ENCODE measurements around the gene C1QB. TPM values are rescaled to one million over a fixed set of nuclear protein-coding genes. Genes with fewer than 3 reads are reported as not detected.

C1QB gene
- polyA plus RNA-seq, 1 donor (not counting 4 experiments of a cell fraction or from before 2014, with no cell fraction given), result not detected

GRCh38 chr1:22615886-22616285 is 37.1 kb upstream of the C1QB start:
- H3K79me2 ChIP-seq (ENCODE audit: control insufficient read depth, insufficient read depth, low read length), result no peaks in the 10 kb centered on the region
- FAIRE-seq, result no peak
- dilution Hi-C loops (cut with MboI; ENCODE audit: extremely low pct_ligation_motif_present, low sequenced_read_pairs), result no loop called here

DNA sequence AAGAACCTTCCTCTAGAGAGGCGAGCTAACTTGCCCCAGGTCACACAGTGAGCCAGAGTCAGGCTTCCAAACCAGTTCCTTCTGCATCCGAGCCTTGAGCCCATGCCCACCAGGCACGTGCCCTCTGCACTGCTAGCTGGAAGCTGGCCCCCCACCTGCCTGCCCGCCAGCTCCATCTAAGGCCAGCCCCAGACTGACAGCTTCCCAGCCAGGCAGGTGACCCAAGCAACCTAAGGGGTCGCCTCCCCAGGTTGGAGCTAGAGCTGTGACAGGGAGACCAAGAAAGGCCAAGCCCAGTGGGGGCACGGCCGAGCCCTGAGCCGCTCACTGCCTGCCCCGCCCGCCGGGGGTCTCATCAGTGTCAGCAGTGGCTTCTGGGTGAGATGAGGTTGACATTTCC is 36.5 kb upstream of the C1QB start:
- TF ChIP-seq EZH2 (IDR thresholded peaks at IDR 0.05; ENCODE audit: low read length), result no peak
- no peak for TF ChIP-seq CTCF (optimal IDR thresholded peaks at IDR 0.05 in 1 of 3, IDR thresholded peaks at IDR 0.05 in 1 of 3, conservative IDR thresholded peaks at IDR 0.05 in 1 of 3; ENCODE audit: extremely low read depth in 1 of 3, insufficient read depth in 2 of 3, low read length in 3 of 3)
- Histone ChIP-seq H4K20me1 (ENCODE audit: control insufficient read depth, extremely low read depth, insufficient read depth, low read length) (no peaks in the 10 kb centered on the region), H3K9me1 (ENCODE audit: control insufficient read depth, extremely low read depth, insufficient read depth, low read length) (no peaks in the 10 kb centered on the region), H3K4me2 (ENCODE audit: control insufficient read depth, extremely low read depth, insufficient read depth, low read depth, low read length) (no peak overlapping the region), H3K4me1 (ENCODE audit: control insufficient read depth, extremely low read depth, insufficient read depth, low read length) (no peaks in the 10 kb centered on the region), H3K4me3 (ENCODE audit: control insufficient read depth in 2 of 3, extremely low read depth in 1 of 3, insufficient read depth in 2 of 3, low read depth in 1 of 3, low read length in 3 of 3) (no peak overlapping the region), H3K27ac (ENCODE audit: control insufficient read depth, insufficient read depth, low read length) (no peak overlapping the region), H3K9me3 (ENCODE audit: control insufficient read depth, low read depth, low read length) (no peaks in the 10 kb centered on the region), H3K27me3 (ENCODE audit: control insufficient read depth, extremely low read depth, insufficient read depth, low read length) (peaks cover 36% of the 10 kb centered on the region), H3K79me2 (ENCODE audit: control insufficient read depth, insufficient read depth, low read length) (no peaks in the 10 kb centered on the region), H3K36me3 (ENCODE audit: control insufficient read depth in 2 of 2, extremely low read depth in 1 of 2, insufficient read depth in 2 of 2, low read length in 2 of 2) (no peaks in the 10 kb centered on the region), H2AFZ (ENCODE audit: control insufficient read depth, low read length) (no peak overlapping the region), H3K9ac (ENCODE audit: control insufficient read depth, extremely low read depth, insufficient read depth, low read length) (no peak overlapping the region)
- FAIRE-seq, result no peak
- DNase-seq (ENCODE audit: low read depth, low spot score), result no peak
- dilution Hi-C loops (cut with MboI; ENCODE audit: extremely low pct_ligation_motif_present, low sequenced_read_pairs), result no loop called here

More at GRCh38 chr1:22615886-22616285, 37.1 kb upstream of the C1QB start:
- DNase-seq (ENCODE audit: low read depth, low spot score), result no peak
- Histone ChIP-seq H3K36me3 (ENCODE audit: control insufficient read depth in 2 of 2, extremely low read depth in 1 of 2, insufficient read depth in 2 of 2, low read length in 2 of 2) (no peaks in the 10 kb centered on the region), H3K4me3 (ENCODE audit: control insufficient read depth in 2 of 3, extremely low read depth in 1 of 3, insufficient read depth in 2 of 3, low read depth in 1 of 3, low read length in 3 of 3) (no peak overlapping the region), H3K9me3 (ENCODE audit: control insufficient read depth, low read depth, low read length) (no peaks in the 10 kb centered on the region), H3K27ac (ENCODE audit: control insufficient read depth, insufficient read depth, low read length) (no peak overlapping the region), H3K27me3 (ENCODE audit: control insufficient read depth, extremely low read depth, insufficient read depth, low read length) (peaks cover 36% of the 10 kb centered on the region), H4K20me1 (ENCODE audit: control insufficient read depth, extremely low read depth, insufficient read depth, low read length) (peaks cover 2% of the 10 kb centered on the region), H3K9ac (ENCODE audit: control insufficient read depth, extremely low read depth, insufficient read depth, low read length) (no peak overlapping the region), H2AFZ (ENCODE audit: control insufficient read depth, low read length) (no peak overlapping the region), H3K4me2 (ENCODE audit: control insufficient read depth, extremely low read depth, insufficient read depth, low read depth, low read length) (no peak overlapping the region), H3K4me1 (ENCODE audit: control insufficient read depth, extremely low read depth, insufficient read depth, low read length) (no peaks in the 10 kb centered on the region), H3K9me1 (ENCODE audit: control insufficient read depth, extremely low read depth, insufficient read depth, low read length) (no peaks in the 10 kb centered on the region)
- TF ChIP-seq CTCF (optimal IDR thresholded peaks at IDR 0.05 in 1 of 3, IDR thresholded peaks at IDR 0.05 in 1 of 3, conservative IDR thresholded peaks at IDR 0.05 in 1 of 3; ENCODE audit: extremely low read depth in 1 of 3, insufficient read depth in 2 of 3, low read length in 3 of 3), result no peak
- TF ChIP-seq EZH2 (IDR thresholded peaks at IDR 0.05; ENCODE audit: low read length), result no peak

Data from keratinocyte (primary cell).